Testis (tissue), 2 donors: ENCODE data around the gene GRN.

Source experiments
- POLR2A ChIP-seq: fragments of 450-650 bp; IDR thresholded peaks from one replicate; pipeline ENCODE4 v1.6.1; 2017; ENCODE audit warnings: antibody characterized with exemption, mild to moderate bottlenecking, moderate library complexity
- TF ChIP-seq, protein P1 (sequence below), 3 experiments: fragments of 450-650 bp in 2 of 3; fragments of 200-600 bp in 1 of 3; sonication (generic) in 1 of 3; IDR thresholded peaks; one replicate each; pipeline ENCODE4 v1.5.1; 2016 to 2019; ENCODE audit warnings: antibody characterized with exemption in 3 of 3, mild to moderate bottlenecking in 2 of 3, moderate library complexity in 1 of 3

GRCh38 chr17:44383363-44383762, 38.3 kb downstream of the GRN start:
- TF ChIP-seq, protein P1, sequence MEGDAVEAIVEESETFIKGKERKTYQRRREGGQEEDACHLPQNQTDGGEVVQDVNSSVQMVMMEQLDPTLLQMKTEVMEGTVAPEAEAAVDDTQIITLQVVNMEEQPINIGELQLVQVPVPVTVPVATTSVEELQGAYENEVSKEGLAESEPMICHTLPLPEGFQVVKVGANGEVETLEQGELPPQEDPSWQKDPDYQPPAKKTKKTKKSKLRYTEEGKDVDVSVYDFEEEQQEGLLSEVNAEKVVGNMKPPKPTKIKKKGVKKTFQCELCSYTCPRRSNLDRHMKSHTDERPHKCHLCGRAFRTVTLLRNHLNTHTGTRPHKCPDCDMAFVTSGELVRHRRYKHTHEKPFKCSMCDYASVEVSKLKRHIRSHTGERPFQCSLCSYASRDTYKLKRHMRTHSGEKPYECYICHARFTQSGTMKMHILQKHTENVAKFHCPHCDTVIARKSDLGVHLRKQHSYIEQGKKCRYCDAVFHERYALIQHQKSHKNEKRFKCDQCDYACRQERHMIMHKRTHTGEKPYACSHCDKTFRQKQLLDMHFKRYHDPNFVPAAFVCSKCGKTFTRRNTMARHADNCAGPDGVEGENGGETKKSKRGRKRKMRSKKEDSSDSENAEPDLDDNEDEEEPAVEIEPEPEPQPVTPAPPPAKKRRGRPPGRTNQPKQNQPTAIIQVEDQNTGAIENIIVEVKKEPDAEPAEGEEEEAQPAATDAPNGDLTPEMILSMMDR (IDR thresholded peaks at IDR 0.05) = no peak
- no peak for TF ChIP-seq POLR2A
